Endothelial cell (in vitro differentiated cells): ENCODE results near the gene ZNF681. TPM values are rescaled to one million over a fixed set of nuclear protein-coding genes. Genes with fewer than 3 reads are reported as not detected.
"Not testable (repeated sequence)": the region's sequence is repeated elsewhere in the genome, so short reads cannot be mapped to it uniquely, and the experiment has no call there.

Experiments
- DNase-seq: peaks from one replicate; pipeline ENCODE4 v3.0.0; 2021; ENCODE audit warnings: low spot score
- H3K27ac Mint-ChIP-seq: one replicate; pipeline ENCODE4 v1.8.0; 2021; ENCODE audit warnings: mixed read lengths, inconsistent platforms; ENCODE audit not compliant: unreplicated experiment
- H3K27me3 Mint-ChIP-seq: one replicate; pipeline ENCODE4 v1.8.0; 2021; ENCODE audit warnings: mild to moderate bottlenecking, moderate library complexity, mixed read lengths, inconsistent platforms; ENCODE audit not compliant: unreplicated experiment
- H3K36me3 Mint-ChIP-seq: one replicate; pipeline ENCODE4 v1.8.0; 2021; ENCODE audit warnings: mild to moderate bottlenecking, low read depth, mixed read lengths, inconsistent platforms; ENCODE audit not compliant: unreplicated experiment
- H3K4me1 Mint-ChIP-seq: one replicate; pipeline ENCODE4 v1.8.0; 2021; ENCODE audit warnings: mild to moderate bottlenecking, mixed read lengths, inconsistent platforms; ENCODE audit not compliant: unreplicated experiment
- H3K4me3 Mint-ChIP-seq: one replicate; pipeline ENCODE4 v1.8.0; 2021; ENCODE audit warnings: mild to moderate bottlenecking, mixed read lengths, inconsistent platforms; ENCODE audit not compliant: unreplicated experiment
- H3K9me3 Mint-ChIP-seq: one replicate; pipeline ENCODE4 v1.8.0; 2021; ENCODE audit warnings: mixed read lengths, inconsistent platforms; ENCODE audit not compliant: unreplicated experiment
- CTCF ChIP-seq: fragments of 200-600 bp; sonication (generic); IDR thresholded peaks from one replicate; pipeline ENCODE4 v1.5.0; 2021; ENCODE audit warnings: antibody characterized with exemption; ENCODE audit not compliant: unreplicated experiment
- total RNA-seq: library from RNA; stranded (reverse); fragmentation: NEBNext Ultra II Directional; extraction: Animal tissue kit (Norgen Biotek cat#: 25700); gene quantifications from one replicate; pipeline ENCODE4 v1.2.1, GENCODE V29; 2021; ENCODE audit not compliant: unreplicated experiment

Gene ZNF681
- total RNA-seq, 1 donor from 2014 or later: 6.4 TPM

- Mint-ChIP-seq H3K27ac (no peak overlapping the region), H3K27me3 (peaks cover 3% of the 10 kb centered on the region), H3K9me3 (no peaks in the 10 kb centered on the region), H3K4me1 (no peaks in the 10 kb centered on the region), H3K4me3 (no peak overlapping the region), H3K36me3 (peaks cover 51% of the 10 kb centered on the region)
- TF ChIP-seq CTCF: no peak
- no peak for DNase-seq
These were observed 25.6 kb upstream of the ZNF681 start for GRCh38 chr19:23784274-23784673.

- peaks cover 3% of the 10 kb centered on the region for H3K27me3 Mint-ChIP-seq
- H3K27ac Mint-ChIP-seq: no peak overlapping the region
- no peaks in the 10 kb centered on the region for H3K9me3 Mint-ChIP-seq
- no peak for DNase-seq
- no peak for TF ChIP-seq CTCF
- no peak overlapping the region for H3K4me3 Mint-ChIP-seq
- H3K4me1 Mint-ChIP-seq: no peaks in the 10 kb centered on the region
- H3K36me3 Mint-ChIP-seq: peaks cover 54% of the 10 kb centered on the region
These were observed 24.9 kb upstream of the ZNF681 start for GRCh38 chr19:23783636-23784035.

GRCh38 chr19:23779645-23780044 lies 21.0 kb upstream of the ZNF681 start:
- Mint-ChIP-seq H3K4me3 (peak overlapping the region; percentile 53), H3K27me3 (peaks cover 4% of the 10 kb centered on the region), H3K27ac (no peak overlapping the region), H3K9me3 (no peaks in the 10 kb centered on the region), H3K36me3 (peaks cover 68% of the 10 kb centered on the region), H3K4me1 (no peaks in the 10 kb centered on the region)
- no peak for DNase-seq
- no peak for TF ChIP-seq CTCF

GRCh38 chr19:23778566-23778965 lies 19.9 kb upstream of the ZNF681 start:
- Mint-ChIP-seq H3K4me1 (no peaks in the 10 kb centered on the region), H3K36me3 (peaks cover 64% of the 10 kb centered on the region), H3K27ac (no peak overlapping the region), H3K4me3 (no peak overlapping the region), H3K9me3 (no peaks in the 10 kb centered on the region), H3K27me3 (peaks cover 4% of the 10 kb centered on the region)
- no peak for DNase-seq
- TF ChIP-seq CTCF: no peak

GRCh38 chr19:23778036-23778435 lies 19.3 kb upstream of the ZNF681 start:
- H3K36me3 Mint-ChIP-seq: peaks cover 59% of the 10 kb centered on the region
- H3K4me3 Mint-ChIP-seq: peak overlapping the region; percentile 32
- DNase-seq, H3K27ac Mint-ChIP-seq, H3K9me3 Mint-ChIP-seq, H3K27me3 Mint-ChIP-seq, H3K4me1 Mint-ChIP-seq: not testable (repeated sequence)

- Mint-ChIP-seq H3K4me3 (no peak overlapping the region), H3K27me3 (peaks cover 4% of the 10 kb centered on the region), H3K36me3 (peaks cover 54% of the 10 kb centered on the region), H3K9me3 (no peaks in the 10 kb centered on the region), H3K4me1 (no peaks in the 10 kb centered on the region), H3K27ac (no peak overlapping the region)
- DNase-seq: no peak
- no peak for TF ChIP-seq CTCF
These were observed 18.5 kb upstream of the ZNF681 start for GRCh38 chr19:23777216-23777615.
